Subcutaneous adipose tissue (tissue), 4 donors: ENCODE data around the gene UQCC5. TPM values are rescaled to one million over a fixed set of nuclear protein-coding genes. Genes with fewer than 3 reads are reported as not detected.

Source experiments
- CTCF ChIP-seq: fragments of 450-650 bp; IDR thresholded peaks from one replicate; pipeline ENCODE4 v1.5.1; 2016; ENCODE audit warnings: low read depth, mild to moderate bottlenecking, control low read depth, antibody characterized with exemption, moderate library complexity
- total RNA-seq, 4 donors: library from RNA; depleted of rRNA; stranded (reverse); fragments of >200 nt; gene quantifications; one replicate each; pipeline ENCODE4 v1.1.0, GENCODE V29; 2016

Gene UQCC5
- total RNA-seq, 4 donors from 2014 or later: 1.5 to 4.9 (median 2.3) TPM

GRCh38 chr3:52541050-52541449 lies 4.6 kb downstream of the UQCC5 start:
- TF ChIP-seq CTCF: no peak

GRCh38 chr3:52544937-52545336 lies 8.5 kb downstream of the UQCC5 start:
- TF ChIP-seq CTCF: no peak

DNA sequence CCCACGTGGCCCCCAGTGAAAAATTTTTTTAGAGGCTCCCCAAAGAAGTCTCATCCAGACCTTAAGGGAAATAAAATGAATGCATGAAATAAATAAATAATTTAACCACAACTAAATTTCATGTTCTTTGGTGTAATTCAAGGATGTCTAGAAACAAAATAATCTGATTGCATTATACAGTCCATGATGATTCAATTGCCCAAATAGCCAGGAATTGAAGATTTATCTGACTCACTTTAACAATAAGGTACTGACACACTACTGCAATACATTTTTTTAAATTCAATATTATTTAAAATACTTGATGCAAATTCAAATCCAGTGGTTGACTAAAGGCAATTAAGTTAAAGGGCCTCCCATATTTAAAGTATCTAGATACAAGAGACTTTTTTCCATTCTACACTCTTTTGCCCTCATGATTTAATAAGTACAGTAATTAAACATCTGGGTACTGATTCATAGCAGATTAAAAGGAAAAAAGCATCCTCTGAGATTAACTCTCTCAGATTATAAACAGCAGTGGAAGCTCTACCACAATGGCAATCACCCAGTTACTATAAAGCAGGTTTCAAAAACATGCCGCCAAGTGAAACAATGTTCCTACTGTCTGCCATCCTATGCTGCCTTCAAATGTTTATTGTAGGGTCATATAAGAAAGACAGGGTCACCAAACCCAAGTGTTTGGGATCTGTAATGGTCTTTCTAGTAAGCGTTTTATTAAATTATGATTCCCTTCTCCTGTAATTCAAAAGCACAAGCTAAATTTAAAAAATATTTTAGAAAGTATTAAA lies 9.9 kb downstream of the UQCC5 start:
- TF ChIP-seq CTCF: no peak

DNA sequence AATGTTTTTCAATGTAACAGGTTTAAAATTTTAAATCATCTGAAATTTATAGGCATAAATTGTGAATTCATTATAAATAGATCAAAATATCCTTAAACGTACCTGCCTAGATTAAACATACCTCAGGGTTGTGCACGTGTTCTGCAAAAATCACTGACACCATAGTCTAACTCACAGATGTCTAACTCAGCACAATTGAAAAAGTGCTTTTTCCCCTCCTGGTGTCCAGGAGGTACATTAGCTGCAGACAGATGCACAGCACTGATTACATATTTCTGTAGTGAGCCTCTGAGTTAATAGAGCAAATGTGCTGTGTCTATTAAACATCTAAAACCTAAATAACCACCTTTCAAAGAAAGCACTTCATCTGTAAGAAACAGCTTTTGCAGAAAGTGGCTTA lies 10.7 kb downstream of the UQCC5 start:
- TF ChIP-seq CTCF: no peak

DNA sequence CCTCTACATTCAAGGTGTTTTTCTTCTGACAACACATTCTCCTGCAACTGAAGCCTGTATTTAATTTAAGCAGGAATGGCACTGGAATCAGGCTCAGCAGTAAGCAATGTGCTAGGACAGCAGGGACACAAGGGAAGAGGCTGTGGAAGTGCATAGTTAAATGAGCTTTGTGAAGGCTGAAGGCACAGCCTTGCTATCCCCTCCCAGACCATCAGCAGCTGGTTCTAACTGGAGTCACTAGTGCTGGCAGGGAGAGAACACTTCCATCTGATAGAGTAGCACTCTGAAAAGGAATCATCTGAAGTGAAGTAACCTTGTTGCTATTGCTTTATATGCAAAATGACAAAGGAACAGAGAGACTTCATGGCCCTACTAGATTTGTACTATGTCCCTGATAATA lies 14.7 kb downstream of the UQCC5 start:
- TF ChIP-seq CTCF: no peak

- TF ChIP-seq CTCF: no peak
These were observed 15.7 kb downstream of the UQCC5 start for GRCh38 chr3:52552089-52552488.

- no peak for TF ChIP-seq CTCF
These were observed 17.8 kb downstream of the UQCC5 start for GRCh38 chr3:52554026-52554755.
